ENCODE measurements around the gene CCNB3.
"Not testable (repeated sequence)": the region's sequence is repeated elsewhere in the genome, so short reads cannot be mapped to it uniquely, and the experiment has no call there.

Gene CCNB3

GRCh38 chrX:50204364-50204899 lies at the start of gene CCNB3:
TSS of gene CCNB3 (plus strand) at chrX:50204765. CDS start at chrX:50285164, 80,399 bp downstream.
- no peak for DNase-seq

- DNase-seq, result no peak
These were observed 46.9 kb upstream of the CCNB3 start for GRCh38 chrX:50157545-50158135.

GRCh38 chrX:50158593-50158992 lies 46.0 kb upstream of the CCNB3 start:
- no peak for DNase-seq

GRCh38 chrX:50161127-50161526 lies 43.4 kb upstream of the CCNB3 start:
- DNase-seq, result no peak

GRCh38 chrX:50165727-50166126 lies 38.8 kb upstream of the CCNB3 start:
- DNase-seq, result no peak

GRCh38 chrX:50167366-50167765 lies 37.2 kb upstream of the CCNB3 start:
- DNase-seq, result no peak

GRCh38 chrX:50168241-50168687 lies 36.3 kb upstream of the CCNB3 start:
- no peak for DNase-seq

- DNase-seq, result no peak
These were observed 34.8 kb upstream of the CCNB3 start for GRCh38 chrX:50169717-50170116.

GRCh38 chrX:50180073-50180940 lies 24.3 kb upstream of the CCNB3 start:
- no peak for DNase-seq

GRCh38 chrX:50183891-50184290 lies 20.7 kb upstream of the CCNB3 start:
- no peak for DNase-seq

- DNase-seq, result no peak
These were observed 15.5 kb upstream of the CCNB3 start for GRCh38 chrX:50188859-50189600.

- DNase-seq, result no peak
These were observed 6.2 kb upstream of the CCNB3 start for GRCh38 chrX:50198348-50198747.

GRCh38 chrX:50200907-50201306 lies 3.7 kb upstream of the CCNB3 start, which contains the start of gene AKAP4:
TSS of gene AKAP4 (minus strand) at chrX:50201007. CDS start at chrX:50200889, 118 bp downstream.
- DNase-seq, result no peak

GRCh38 chrX:50202539-50202938 lies 2.0 kb upstream of the CCNB3 start:
- DNase-seq, result no peak

GRCh38 chrX:50206753-50207152 lies 2.2 kb downstream of the CCNB3 start:
- DNase-seq, result no peak

- no peak for DNase-seq
These were observed 6.9 kb downstream of the CCNB3 start for GRCh38 chrX:50211510-50211909.

- DNase-seq, result no peak
These were observed 76.7 kb downstream of the CCNB3 start for GRCh38 chrX:50281253-50281652.

- DNase-seq, result no peak
These were observed 122.7 kb downstream of the CCNB3 start for GRCh38 chrX:50327235-50327634.

- DNase-seq, result not testable (repeated sequence)
These were observed 128.1 kb downstream of the CCNB3 start for GRCh38 chrX:50332668-50333067.

- DNase-seq, result no peak
These were observed 128.7 kb downstream of the CCNB3 start for GRCh38 chrX:50333308-50333707.

- no peak for DNase-seq
These were observed 139.4 kb downstream of the CCNB3 start for GRCh38 chrX:50343917-50344316.

- no peak for DNase-seq
These were observed 168.4 kb downstream of the CCNB3 start for GRCh38 chrX:50372966-50373365.
